WTC11 (cell line): ENCODE results near the gene CES5A. TPM values are rescaled to one million over a fixed set of nuclear protein-coding genes. Genes with fewer than 3 reads are reported as not detected.

Experiments
- ATAC-seq: fragments of 200-7000 bp; cut with Tn5 transposase; 2 replicates; pipeline ENCODE4 v1.10.0; 2021; ENCODE audit warnings: mild to moderate bottlenecking, moderate library complexity
- CTCF ChIA-PET: fragments of 300-600 bp; sonication (Branson Sonifier 250); formaldehyde crosslinking; loops from one replicate; lab custom pipeline; 2021; ENCODE audit warnings: antibody characterized with exemption; lab: Charles Lee
- POLR2A ChIA-PET: fragments of 350-600 bp; sonication (Branson Sonifier 250); formaldehyde crosslinking; loops from one replicate; lab custom pipeline; 2021; ENCODE audit warnings: antibody characterized with exemption; lab: Charles Lee
- DNase-seq: peaks from one replicate; pipeline ENCODE4 v3.0.0; 2021; ENCODE audit warnings: low spot score
- H3K27ac Mint-ChIP-seq: 2 replicates; pipeline ENCODE4 v1.8.0; 2021; ENCODE audit warnings: mixed read lengths
- H3K27me3 Mint-ChIP-seq: 2 replicates; pipeline ENCODE4 v1.8.0; 2021; ENCODE audit warnings: low read depth, mild to moderate bottlenecking, moderate library complexity, mixed read lengths
- H3K36me3 Mint-ChIP-seq: 2 replicates; pipeline ENCODE4 v1.8.0; 2021; ENCODE audit warnings: mixed read lengths
- H3K4me1 Mint-ChIP-seq: 2 replicates; pipeline ENCODE4 v1.8.0; 2022; ENCODE audit warnings: mixed read lengths
- H3K4me3 Mint-ChIP-seq: 2 replicates; pipeline ENCODE4 v1.8.0; 2021; ENCODE audit warnings: mild to moderate bottlenecking, moderate library complexity, mixed read lengths
- H3K9me3 Mint-ChIP-seq: 2 replicates; pipeline ENCODE4 v1.8.0; 2021; ENCODE audit warnings: mixed read lengths
- ARID4B ChIP-seq: sonication (generic); formaldehyde crosslinking; IDR thresholded peaks from 2 replicates; pipeline ENCODE4 v1.8.0; 2023; ENCODE audit warnings: missing genetic modification reagents, mild to moderate bottlenecking, borderline replicate concordance
- CBFB ChIP-seq: sonication (generic); formaldehyde crosslinking; IDR thresholded peaks from 2 replicates; pipeline ENCODE4 v1.8.1; 2022; ENCODE audit warnings: mild to moderate bottlenecking, low read depth, missing genetic modification reagents
- CREB1 ChIP-seq: sonication (generic); formaldehyde crosslinking; IDR thresholded peaks from 2 replicates; pipeline ENCODE4 v1.8.0; 2023; ENCODE audit warnings: mild to moderate bottlenecking, missing genetic modification reagents
- CTCF ChIP-seq: fragments of 200-600 bp; IDR thresholded peaks from 2 replicates; pipeline ENCODE4 v1.8.0; 2022; ENCODE audit warnings: antibody characterized with exemption
- E2F5 ChIP-seq: sonication (generic); formaldehyde crosslinking; IDR thresholded peaks from 2 replicates; pipeline ENCODE4 v1.8.1; 2022; ENCODE audit warnings: mild to moderate bottlenecking, moderate library complexity, missing genetic modification reagents
- OVOL2 ChIP-seq: fragments of 250-450 bp; sonication (Bioruptor Pico); IDR thresholded peaks from 2 replicates; pipeline ENCODE4 v1.9.0; 2021; ENCODE audit warnings: mild to moderate bottlenecking, borderline replicate concordance
- STAT6 ChIP-seq: sonication (generic); formaldehyde crosslinking; conservative IDR thresholded peaks from 2 replicates; pipeline ENCODE4 v1.8.1; 2023; ENCODE audit warnings: mild to moderate bottlenecking, low read depth, missing genetic modification reagents, moderate library complexity
- USF1 ChIP-seq: sonication (generic); formaldehyde crosslinking; IDR thresholded peaks from 2 replicates; pipeline ENCODE4 v1.8.0; 2022; ENCODE audit warnings: mild to moderate bottlenecking, missing genetic modification reagents
- ZBTB21 ChIP-seq: sonication (generic); formaldehyde crosslinking; IDR thresholded peaks from 2 replicates; pipeline ENCODE4 v1.8.1; 2023; ENCODE audit warnings: mild to moderate bottlenecking, missing genetic modification reagents, borderline replicate concordance
- ZMAT4 ChIP-seq: fragments of 250-450 bp; sonication (Bioruptor Pico); IDR thresholded peaks from 2 replicates; pipeline ENCODE4 v1.9.0; 2021; ENCODE audit warnings: mild to moderate bottlenecking
- ZNF281 ChIP-seq: sonication (generic); formaldehyde crosslinking; IDR thresholded peaks from 2 replicates; pipeline ENCODE4 v1.8.0; 2023; ENCODE audit warnings: mild to moderate bottlenecking, missing genetic modification reagents
- ZNF396 ChIP-seq: fragments of 250-450 bp; sonication (Bioruptor Pico); IDR thresholded peaks from 2 replicates; pipeline ENCODE4 v1.8.0; 2021; ENCODE audit warnings: mild to moderate bottlenecking, moderate library complexity, borderline replicate concordance
- ZNF423 ChIP-seq: fragments of 250-450 bp; sonication (Bioruptor Pico); IDR thresholded peaks from 2 replicates; pipeline ENCODE4 v2.1.2; 2022; ENCODE audit warnings: mild to moderate bottlenecking, moderate library complexity
- ZSCAN18 ChIP-seq: fragments of 250-450 bp; sonication (Bioruptor Pico); IDR thresholded peaks from 2 replicates; pipeline ENCODE4 v2.1.2; 2022; ENCODE audit warnings: mild to moderate bottlenecking, moderate library complexity
- total RNA-seq: library from RNA; stranded (reverse); gene quantifications from 3 replicates; pipeline ENCODE4 v1.2.3, GENCODE V29; 2021

The CES5A gene
- total RNA-seq, 1 experiment from 2014 or later, result not detected

- TF ChIP-seq ZNF281, result no peak
- TF ChIP-seq CREB1, result no peak
- TF ChIP-seq ARID4B (CRISPR knock-in tag), result no peak
- TF ChIP-seq CTCF, result no peak
- TF ChIP-seq, all 79 proteins: peak for 0
Observed at GRCh38 chr16:55832425-55832772, 42.8 kb downstream of the CES5A start (continued).

- POLR2A ChIA-PET, result no interaction called here
Observed at GRCh38 chr16:55830658-55831294, 44.4 kb downstream of the CES5A start.

More at GRCh38 chr16:55830658-55831294, 44.4 kb downstream of the CES5A start:
- Mint-ChIP-seq H3K4me1 (no peaks in the 10 kb centered on the region), H3K36me3 (no peaks in the 10 kb centered on the region), H3K27ac (no peak overlapping the region), H3K9me3 (no peaks in the 10 kb centered on the region)
- DNase-seq, result no peak
- TF ChIP-seq ZNF423 (CRISPR knock-in tag) (no peak), CBFB (CRISPR knock-in tag) (no peak), ZNF396 (no peak), ZBTB21 (CRISPR knock-in tag) (no peak), OVOL2 (CRISPR knock-in tag) (no peak), CTCF (no peak), USF1 (CRISPR knock-in tag) (no peak), STAT6 (no peak), ZMAT4 (CRISPR knock-in tag) (no peak), E2F5 (CRISPR knock-in tag) (no peak), ZSCAN18 (no peak)
- TF ChIP-seq, all 79 proteins: peak for 0
- Mint-ChIP-seq H3K27me3 (peaks cover 20% of the 10 kb centered on the region), H3K4me3 (no peak overlapping the region)
- ATAC-seq, result no peak
- CTCF ChIA-PET, result no interaction called here
